ENCODE measurements around the gene SPATA17.

- TF ChIP-seq, protein P1, sequence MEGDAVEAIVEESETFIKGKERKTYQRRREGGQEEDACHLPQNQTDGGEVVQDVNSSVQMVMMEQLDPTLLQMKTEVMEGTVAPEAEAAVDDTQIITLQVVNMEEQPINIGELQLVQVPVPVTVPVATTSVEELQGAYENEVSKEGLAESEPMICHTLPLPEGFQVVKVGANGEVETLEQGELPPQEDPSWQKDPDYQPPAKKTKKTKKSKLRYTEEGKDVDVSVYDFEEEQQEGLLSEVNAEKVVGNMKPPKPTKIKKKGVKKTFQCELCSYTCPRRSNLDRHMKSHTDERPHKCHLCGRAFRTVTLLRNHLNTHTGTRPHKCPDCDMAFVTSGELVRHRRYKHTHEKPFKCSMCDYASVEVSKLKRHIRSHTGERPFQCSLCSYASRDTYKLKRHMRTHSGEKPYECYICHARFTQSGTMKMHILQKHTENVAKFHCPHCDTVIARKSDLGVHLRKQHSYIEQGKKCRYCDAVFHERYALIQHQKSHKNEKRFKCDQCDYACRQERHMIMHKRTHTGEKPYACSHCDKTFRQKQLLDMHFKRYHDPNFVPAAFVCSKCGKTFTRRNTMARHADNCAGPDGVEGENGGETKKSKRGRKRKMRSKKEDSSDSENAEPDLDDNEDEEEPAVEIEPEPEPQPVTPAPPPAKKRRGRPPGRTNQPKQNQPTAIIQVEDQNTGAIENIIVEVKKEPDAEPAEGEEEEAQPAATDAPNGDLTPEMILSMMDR (IDR thresholded peaks at IDR 0.05; ENCODE audit: poor library complexity, severe bottlenecking): no peak
- no peak for TF ChIP-seq POLR2AphosphoS5 (IDR thresholded peaks at IDR 0.05)
These were observed 181.9 kb downstream of the SPATA17 start for GRCh38 chr1:217813031-217813430.

All from neural cell (in vitro differentiated cells).